Measurements from ENCODE around the gene TCF20.

DNA sequence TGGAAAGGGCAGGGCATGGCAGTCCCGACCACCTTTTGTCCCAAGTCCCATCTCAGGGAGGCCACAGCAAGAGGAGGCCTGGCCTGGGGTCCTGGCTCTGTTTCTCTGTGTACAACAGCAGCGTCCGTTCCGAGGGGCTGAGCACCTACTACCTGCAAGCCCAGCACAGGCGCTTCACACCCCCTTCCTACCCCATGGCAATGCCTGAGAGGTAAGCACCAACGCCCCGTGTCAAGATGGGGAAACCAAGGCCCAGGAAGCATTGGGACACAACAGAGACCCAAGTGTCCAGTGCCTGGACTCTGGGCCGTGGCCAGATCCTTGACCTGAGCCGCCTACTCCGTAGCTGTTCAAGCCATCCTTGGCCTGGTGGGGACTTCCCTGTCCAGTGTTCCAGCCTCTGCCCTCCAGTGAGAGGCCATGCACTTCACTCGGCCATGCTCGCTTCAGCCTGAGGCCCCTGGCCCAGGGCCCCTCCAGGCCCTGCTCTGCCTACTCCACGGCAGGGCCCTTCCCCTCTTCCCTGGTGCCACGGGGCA is 14.3 kb upstream of the TCF20 start:
- TF ChIP-seq POLR2A (IDR thresholded peaks at IDR 0.05) = no peak
- TF ChIP-seq, protein P1, sequence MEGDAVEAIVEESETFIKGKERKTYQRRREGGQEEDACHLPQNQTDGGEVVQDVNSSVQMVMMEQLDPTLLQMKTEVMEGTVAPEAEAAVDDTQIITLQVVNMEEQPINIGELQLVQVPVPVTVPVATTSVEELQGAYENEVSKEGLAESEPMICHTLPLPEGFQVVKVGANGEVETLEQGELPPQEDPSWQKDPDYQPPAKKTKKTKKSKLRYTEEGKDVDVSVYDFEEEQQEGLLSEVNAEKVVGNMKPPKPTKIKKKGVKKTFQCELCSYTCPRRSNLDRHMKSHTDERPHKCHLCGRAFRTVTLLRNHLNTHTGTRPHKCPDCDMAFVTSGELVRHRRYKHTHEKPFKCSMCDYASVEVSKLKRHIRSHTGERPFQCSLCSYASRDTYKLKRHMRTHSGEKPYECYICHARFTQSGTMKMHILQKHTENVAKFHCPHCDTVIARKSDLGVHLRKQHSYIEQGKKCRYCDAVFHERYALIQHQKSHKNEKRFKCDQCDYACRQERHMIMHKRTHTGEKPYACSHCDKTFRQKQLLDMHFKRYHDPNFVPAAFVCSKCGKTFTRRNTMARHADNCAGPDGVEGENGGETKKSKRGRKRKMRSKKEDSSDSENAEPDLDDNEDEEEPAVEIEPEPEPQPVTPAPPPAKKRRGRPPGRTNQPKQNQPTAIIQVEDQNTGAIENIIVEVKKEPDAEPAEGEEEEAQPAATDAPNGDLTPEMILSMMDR (IDR thresholded peaks at IDR 0.05) = no peak

Measured in tibial nerve (tissue), 3 donors.